Right lobe of liver (tissue), 4 donors: ENCODE data around the gene NEGR1.

Source experiments
- POLR2A ChIP-seq: fragments of 450-650 bp; IDR thresholded peaks from one replicate; pipeline ENCODE4 v1.6.1; 2017; ENCODE audit warnings: antibody characterized with exemption, mild to moderate bottlenecking
- TF ChIP-seq, protein P1 (sequence below), 4 donors: fragments of 200-600 bp in 3 of 4; fragments of 450-650 bp in 1 of 4; IDR thresholded peaks; one replicate each; pipeline versions ENCODE4 v1.5.1 to v1.8.0; 2016 to 2022; ENCODE audit warnings: antibody characterized with exemption in 4 of 4, mild to moderate bottlenecking in 2 of 4
- donor health status: DM: no; HTN: no; CAD: no.
- donor health status: DM: no; HTN: no; CAD: no.
- donor health status: DM: no; HTN: yes; CAD: no.

DNA sequence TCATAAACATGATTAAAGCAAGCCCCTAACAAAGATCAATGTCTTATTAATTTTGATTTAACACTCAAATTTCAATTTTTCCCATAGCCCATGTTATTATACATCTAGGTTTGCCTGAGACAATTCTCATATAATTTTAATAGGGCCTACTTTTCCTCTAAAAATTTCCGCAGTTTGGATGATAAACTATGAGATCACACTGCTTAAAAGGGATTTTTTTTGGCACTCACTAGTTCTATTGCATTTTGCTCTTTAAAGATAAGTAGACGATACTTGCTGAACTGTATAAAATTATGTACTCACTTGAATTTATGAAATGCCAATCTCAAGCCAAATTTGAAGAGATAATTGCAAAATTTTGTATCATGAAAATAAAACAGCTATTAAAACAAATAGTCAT lies 721.1 kb downstream of the NEGR1 start:
- no peak for TF ChIP-seq POLR2A
- TF ChIP-seq, protein P1, sequence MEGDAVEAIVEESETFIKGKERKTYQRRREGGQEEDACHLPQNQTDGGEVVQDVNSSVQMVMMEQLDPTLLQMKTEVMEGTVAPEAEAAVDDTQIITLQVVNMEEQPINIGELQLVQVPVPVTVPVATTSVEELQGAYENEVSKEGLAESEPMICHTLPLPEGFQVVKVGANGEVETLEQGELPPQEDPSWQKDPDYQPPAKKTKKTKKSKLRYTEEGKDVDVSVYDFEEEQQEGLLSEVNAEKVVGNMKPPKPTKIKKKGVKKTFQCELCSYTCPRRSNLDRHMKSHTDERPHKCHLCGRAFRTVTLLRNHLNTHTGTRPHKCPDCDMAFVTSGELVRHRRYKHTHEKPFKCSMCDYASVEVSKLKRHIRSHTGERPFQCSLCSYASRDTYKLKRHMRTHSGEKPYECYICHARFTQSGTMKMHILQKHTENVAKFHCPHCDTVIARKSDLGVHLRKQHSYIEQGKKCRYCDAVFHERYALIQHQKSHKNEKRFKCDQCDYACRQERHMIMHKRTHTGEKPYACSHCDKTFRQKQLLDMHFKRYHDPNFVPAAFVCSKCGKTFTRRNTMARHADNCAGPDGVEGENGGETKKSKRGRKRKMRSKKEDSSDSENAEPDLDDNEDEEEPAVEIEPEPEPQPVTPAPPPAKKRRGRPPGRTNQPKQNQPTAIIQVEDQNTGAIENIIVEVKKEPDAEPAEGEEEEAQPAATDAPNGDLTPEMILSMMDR (IDR thresholded peaks at IDR 0.05), result no peak
